ENCODE data around the gene RNF213.

RNF213 gene

DNA sequence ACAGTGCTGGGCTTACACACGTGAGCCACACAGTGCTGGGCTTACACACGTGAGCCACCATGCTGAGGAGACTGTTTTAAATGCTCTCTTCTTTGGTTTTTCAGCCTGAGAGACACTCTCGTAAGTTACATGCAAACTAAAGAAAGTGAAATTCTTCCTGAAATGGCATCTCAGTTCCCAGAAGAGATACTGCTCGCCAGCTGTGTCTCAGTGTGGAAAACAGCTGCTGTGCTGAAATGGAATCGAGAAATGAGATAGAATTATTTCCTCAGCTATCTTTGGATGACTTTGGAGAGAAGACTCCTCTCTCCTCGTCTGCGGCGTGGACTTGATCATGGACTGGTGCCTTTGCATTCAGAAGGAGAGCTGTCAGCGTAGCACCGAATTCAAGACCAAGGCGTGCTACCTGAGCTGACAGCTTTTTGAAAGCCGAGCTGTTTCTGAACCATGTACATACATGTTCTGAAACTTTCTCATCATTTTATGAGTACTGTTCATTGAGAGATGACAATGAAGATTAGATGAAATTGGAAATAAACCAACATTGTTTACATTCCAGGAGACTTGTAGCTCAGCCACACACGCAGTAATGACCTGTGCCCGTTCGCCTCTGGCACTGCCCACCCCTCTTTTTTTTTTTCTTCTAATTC, 132.7 kb downstream of the RNF213 start:
- no peak for DNase-seq (ENCODE audit: low read depth)
- TF ChIP-seq, protein P1, sequence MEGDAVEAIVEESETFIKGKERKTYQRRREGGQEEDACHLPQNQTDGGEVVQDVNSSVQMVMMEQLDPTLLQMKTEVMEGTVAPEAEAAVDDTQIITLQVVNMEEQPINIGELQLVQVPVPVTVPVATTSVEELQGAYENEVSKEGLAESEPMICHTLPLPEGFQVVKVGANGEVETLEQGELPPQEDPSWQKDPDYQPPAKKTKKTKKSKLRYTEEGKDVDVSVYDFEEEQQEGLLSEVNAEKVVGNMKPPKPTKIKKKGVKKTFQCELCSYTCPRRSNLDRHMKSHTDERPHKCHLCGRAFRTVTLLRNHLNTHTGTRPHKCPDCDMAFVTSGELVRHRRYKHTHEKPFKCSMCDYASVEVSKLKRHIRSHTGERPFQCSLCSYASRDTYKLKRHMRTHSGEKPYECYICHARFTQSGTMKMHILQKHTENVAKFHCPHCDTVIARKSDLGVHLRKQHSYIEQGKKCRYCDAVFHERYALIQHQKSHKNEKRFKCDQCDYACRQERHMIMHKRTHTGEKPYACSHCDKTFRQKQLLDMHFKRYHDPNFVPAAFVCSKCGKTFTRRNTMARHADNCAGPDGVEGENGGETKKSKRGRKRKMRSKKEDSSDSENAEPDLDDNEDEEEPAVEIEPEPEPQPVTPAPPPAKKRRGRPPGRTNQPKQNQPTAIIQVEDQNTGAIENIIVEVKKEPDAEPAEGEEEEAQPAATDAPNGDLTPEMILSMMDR (conservative IDR thresholded peaks at IDR 0.05; ENCODE audit: control insufficient read depth, insufficient read depth, low read depth, low read length), result no peak
- no peak overlapping the region for H3K4me3 ChIP-seq (ENCODE audit: control insufficient read depth, low read depth, low read length)

- no peak for DNase-seq (ENCODE audit: low read depth)
- H3K4me3 ChIP-seq (ENCODE audit: control insufficient read depth, low read depth, low read length), result no peak overlapping the region
- TF ChIP-seq, protein P1 (conservative IDR thresholded peaks at IDR 0.05; ENCODE audit: control insufficient read depth, insufficient read depth, low read depth, low read length), result no peak
Observed at GRCh38 chr17:80393961-80394360, 133.3 kb downstream of the RNF213 start.

- TF ChIP-seq, protein P1 (conservative IDR thresholded peaks at IDR 0.05; ENCODE audit: control insufficient read depth, insufficient read depth, low read depth, low read length), result no peak
- no peak overlapping the region for H3K4me3 ChIP-seq (ENCODE audit: control insufficient read depth, low read depth, low read length)
- no peak for DNase-seq (ENCODE audit: low read depth)
Observed at GRCh38 chr17:80394629-80395216, 134.1 kb downstream of the RNF213 start.

GRCh38 chr17:80395402-80396151, 134.9 kb downstream of the RNF213 start:
- TF ChIP-seq, protein P1 (conservative IDR thresholded peaks at IDR 0.05; ENCODE audit: control insufficient read depth, insufficient read depth, low read depth, low read length), result no peak
- no peak overlapping the region for H3K4me3 ChIP-seq (ENCODE audit: control insufficient read depth, low read depth, low read length)
- peak; percentile 3 for DNase-seq (ENCODE audit: low read depth)

GRCh38 chr17:80396157-80397033, 135.7 kb downstream of the RNF213 start:
- TF ChIP-seq, protein P1 (conservative IDR thresholded peaks at IDR 0.05; ENCODE audit: control insufficient read depth, insufficient read depth, low read depth, low read length), result no peak
- H3K4me3 ChIP-seq (ENCODE audit: control insufficient read depth, low read depth, low read length), result no peak overlapping the region
- DNase-seq (ENCODE audit: low read depth), result no peak

DNA sequence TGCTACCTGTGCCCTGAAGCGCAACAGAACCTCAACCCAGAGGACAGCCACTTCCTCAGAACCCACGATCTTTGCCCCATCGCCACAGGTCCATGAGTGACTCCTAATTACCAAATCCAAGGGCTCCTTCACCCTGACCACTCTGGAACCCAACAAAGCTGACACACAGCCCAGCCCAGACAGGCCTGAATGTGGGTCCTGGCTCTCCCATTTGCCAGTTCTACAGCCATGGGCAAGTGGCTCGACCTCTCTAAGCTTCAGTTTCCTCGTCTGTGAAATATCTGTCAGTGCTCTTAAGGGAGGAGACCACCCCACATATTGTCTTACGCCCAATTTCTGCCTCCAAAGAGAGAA, 136.4 kb downstream of the RNF213 start:
- TF ChIP-seq, protein P1 (conservative IDR thresholded peaks at IDR 0.05; ENCODE audit: control insufficient read depth, insufficient read depth, low read depth, low read length), result no peak
- H3K4me3 ChIP-seq (ENCODE audit: control insufficient read depth, low read depth, low read length), result no peak overlapping the region
- no peak for DNase-seq (ENCODE audit: low read depth)
